GM19467 (cell line): ENCODE measurements around the gene FASTK.

Experiments
- ATAC-seq: cut with Tn5 transposase; IDR thresholded peaks from one replicate; pipeline ENCODE4 v1.9.1; 2021; ENCODE audit warnings: mild to moderate bottlenecking, moderate library complexity; ENCODE audit not compliant: unreplicated experiment

The FASTK gene

DNA sequence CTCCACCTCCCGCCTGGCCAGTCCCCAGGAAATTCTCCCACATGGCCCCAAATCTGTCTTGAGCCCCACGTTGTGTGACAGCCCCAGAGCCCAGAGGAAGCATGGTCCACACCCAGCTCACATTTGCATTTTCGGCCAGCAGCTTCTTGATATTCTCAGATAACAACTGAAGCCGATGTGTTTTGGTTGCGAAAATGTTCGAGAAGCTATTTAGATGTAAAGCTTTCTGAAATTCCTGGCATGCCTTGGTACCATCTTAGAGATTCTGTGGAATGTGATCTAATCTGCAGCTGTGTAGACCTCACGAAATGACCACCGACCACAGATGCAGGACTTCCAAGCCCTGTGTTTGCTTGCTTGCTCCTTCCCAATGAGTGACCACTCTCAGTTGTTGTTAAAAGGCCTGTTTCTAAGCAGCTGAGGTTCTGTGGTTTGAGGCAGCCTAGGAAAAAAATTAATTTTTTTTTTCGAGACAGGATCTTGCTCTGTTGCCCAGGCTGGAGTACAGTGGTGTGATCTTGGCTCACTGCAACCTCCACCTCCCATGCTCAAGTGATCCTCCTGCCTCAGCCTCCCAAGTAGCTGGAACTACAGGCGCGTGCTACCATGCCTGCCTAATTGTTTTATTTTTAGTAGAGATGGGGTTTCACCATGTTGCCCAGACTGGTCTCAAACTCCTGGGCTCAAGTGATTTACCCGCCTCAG lies 12.4 kb downstream of the FASTK start:
- no peak for ATAC-seq

GRCh38 chr7:151066273-151066974 lies 14.2 kb downstream of the FASTK start:
- ATAC-seq, result no peak

GRCh38 chr7:151065516-151065915 lies 15.1 kb downstream of the FASTK start:
- no peak for ATAC-seq

GRCh38 chr7:151064993-151065392 lies 15.6 kb downstream of the FASTK start:
- no peak for ATAC-seq

DNA sequence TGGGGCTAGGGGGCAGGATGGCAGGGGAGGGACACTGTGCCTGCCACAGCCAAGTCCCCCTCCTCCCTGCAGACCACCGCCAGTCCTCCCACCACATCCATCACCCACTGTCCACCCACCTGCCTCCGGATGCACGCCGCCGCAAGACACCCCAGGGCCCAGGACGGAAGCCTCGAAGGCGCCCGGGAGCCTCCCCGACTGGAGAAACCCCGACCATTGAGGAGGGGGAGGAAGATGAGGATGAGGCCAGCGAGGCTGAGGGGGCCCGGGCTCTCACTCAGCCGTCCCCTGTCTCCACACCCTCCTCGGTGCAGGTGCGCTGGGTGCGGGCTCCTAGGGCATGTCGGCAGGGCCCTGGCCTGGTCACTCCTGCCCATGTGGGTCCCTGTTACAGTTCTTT lies 16.2 kb downstream of the FASTK start:
- ATAC-seq, result no peak

GRCh38 chr7:151063212-151063561 lies 17.4 kb downstream of the FASTK start:
- ATAC-seq, result no peak

- no peak for ATAC-seq
Measured at GRCh38 chr7:151062399-151063211, 18.0 kb downstream of the FASTK start.

- ATAC-seq, result no peak
Measured at GRCh38 chr7:151062111-151062398, 18.6 kb downstream of the FASTK start.

DNA sequence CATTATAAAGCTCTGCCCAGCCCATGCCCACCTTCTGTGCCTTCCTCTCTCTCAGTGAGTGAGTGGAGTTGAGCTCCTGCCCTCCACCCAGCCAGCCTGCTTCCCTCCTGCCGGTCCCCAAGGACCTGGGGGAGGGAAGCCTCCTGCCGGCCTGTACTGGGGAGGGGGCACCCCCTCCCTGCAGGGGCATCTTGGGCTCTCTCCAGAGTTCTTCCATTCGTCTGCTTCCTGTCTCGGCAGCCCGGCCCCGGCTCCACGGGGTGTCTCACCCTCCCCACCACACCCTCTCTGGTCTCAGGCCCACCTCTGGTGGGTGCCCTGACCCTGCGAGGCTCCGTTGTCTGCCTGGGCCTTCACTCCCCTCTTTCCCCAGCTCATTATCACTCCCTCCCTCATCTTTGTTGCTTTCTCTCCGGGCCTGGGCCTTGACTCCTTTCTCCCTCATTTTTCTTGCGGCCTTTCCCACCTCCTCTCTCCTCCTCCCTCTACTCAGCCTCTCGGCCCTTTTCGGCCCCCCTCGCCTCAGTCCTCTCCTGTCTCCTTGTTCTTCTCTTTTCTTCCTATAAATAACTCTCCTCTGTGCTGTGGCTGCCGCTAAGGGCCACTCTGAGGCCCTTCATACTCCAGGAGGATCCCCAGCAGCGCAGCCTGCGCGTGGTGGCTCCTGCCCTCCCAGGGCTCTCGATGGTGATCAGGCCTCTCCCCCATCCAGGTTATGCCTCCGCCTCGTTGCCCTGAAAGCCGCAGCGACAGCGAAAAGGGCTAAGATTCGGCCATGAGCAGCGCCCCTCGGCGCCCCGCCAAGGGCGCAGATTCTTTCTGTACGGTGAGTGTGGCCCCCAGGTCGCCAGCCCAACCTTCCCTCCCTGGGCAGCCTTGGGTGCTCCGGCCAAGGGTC lies 19.1 kb downstream of the FASTK start:
- ATAC-seq, result no peak

- no peak for ATAC-seq
Measured at GRCh38 chr7:151060416-151061212, 20.0 kb downstream of the FASTK start.

- ATAC-seq, result no peak
Measured at GRCh38 chr7:151060113-151060415, 20.5 kb downstream of the FASTK start.

- peak; percentile 24 for ATAC-seq
Measured at GRCh38 chr7:151059367-151060112, 21.1 kb downstream of the FASTK start, which contains the start of gene SLC4A2. Gene SLC4A2 (plus strand): TSS chr7:151059589. CDS start chr7:151061988, 2,399 bp downstream.

DNA sequence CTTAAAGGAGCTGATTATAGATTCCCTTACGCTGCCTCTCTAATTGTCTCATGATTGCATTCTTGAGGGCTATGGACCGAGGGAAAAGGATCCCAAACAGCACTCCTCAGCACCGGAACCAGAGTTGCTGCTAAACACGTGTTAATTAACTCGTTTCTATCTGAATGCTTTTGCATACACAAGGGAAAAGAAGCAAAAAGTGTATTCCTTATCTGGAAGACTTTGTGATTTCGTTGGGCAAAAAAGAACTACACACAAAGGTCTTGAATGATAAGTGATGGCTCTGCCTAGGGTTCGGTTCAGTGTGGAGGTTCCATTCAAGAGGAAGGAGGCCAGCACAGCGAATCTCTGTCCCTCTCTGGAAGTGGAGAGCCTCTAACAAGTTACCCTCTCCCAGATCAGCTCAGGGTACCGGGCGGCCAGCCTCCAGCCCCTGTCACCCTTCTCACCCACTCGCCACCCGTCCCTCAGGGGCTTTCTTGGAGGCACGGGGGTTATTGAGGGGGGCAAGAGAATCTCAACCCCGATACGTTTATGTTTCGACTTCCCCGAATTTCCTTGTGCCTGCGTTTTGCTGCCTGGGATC lies 21.7 kb downstream of the FASTK start:
- no peak for ATAC-seq

DNA sequence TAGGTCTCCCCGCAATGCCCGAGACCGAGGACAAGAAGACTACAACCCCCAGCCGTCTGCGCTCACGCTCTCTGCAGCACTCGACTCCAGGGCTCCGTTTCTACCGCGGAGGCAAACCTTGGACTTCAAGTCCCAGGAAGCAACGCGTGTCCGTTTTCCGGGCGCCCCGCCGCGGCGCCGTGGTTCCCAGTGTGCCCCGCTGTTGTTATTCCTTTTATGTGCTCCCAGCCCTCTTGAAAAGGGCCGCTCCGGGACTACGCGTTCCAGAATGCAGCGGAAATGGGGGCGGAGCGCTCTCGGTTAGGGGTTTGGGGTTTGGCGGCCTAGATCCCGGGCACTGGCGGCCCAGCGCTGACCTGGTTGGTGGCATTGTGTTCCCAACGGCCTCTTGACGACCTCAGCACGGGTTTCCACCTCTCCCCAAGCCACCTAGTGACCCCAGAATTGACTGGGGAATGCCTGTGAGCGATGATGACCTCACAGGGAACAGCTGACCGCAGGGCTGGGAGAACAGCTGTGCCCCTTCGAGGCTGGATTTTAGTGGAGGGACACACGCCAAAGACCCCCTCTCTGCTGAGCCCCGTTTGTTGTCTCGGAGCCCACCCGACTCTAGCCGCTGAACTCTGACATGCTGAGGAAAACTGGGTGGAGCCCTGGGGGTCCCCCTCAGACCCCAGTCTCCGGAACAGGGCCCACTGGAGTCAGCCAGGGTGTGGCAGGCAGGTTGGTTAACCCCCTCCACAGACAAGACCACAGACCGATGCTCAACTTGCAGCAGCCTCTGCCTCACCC lies 22.4 kb downstream of the FASTK start:
- ATAC-seq, result peak; percentile 86

DNA sequence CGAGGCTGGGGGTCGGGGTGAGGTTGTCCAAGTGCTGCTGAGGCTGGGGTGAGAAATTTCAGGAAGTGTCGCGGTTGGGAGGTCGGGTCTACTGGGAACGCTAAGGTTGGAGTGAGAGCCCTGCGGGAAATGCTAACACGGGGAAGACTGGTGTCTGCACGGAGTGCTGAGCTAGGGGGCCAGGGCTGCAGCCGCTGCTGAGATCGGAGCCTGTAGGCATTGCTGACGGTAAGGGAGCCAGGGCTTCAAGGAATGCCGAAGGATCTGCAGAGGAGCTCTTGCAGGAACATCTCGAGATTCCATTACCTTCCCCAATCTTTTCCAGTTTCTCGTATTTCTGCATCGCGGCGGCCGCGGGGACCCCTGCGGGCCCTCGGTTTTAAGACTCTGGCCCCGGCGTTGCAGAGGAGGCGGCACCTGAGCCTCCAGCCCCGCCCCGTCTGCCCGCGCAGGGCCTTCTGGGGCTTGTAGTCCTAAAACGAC lies 23.1 kb downstream of the FASTK start, which contains the start of gene CDK5:
Gene CDK5, minus strand, starts transcription at position 392 of the 483 bp plus-strand sequence. Its CDS starts 49 bp downstream, at position 343.
- peak; percentile 13 for ATAC-seq

GRCh38 chr7:151056666-151057505 lies 23.7 kb downstream of the FASTK start:
- ATAC-seq, result no peak

- ATAC-seq, result no peak
Measured at GRCh38 chr7:151056283-151056665, 24.3 kb downstream of the FASTK start.
